Vagina (tissue), 2 donors: ENCODE results near the gene CATSPERE.

Experiments used
- POLR2A ChIP-seq, 2 donors: fragments of 450-650 bp; IDR thresholded peaks; one replicate each; pipeline ENCODE4 v1.6.1; 2017; ENCODE audit warnings: antibody characterized with exemption in 2 of 2, mild to moderate bottlenecking in 2 of 2, moderate library complexity in 2 of 2
- TF ChIP-seq, protein P1 (sequence below), 3 experiments: fragments of 450-650 bp in 2 of 3; fragments of 200-600 bp in 1 of 3; sonication (generic) in 1 of 3; IDR thresholded peaks; one replicate each; pipeline ENCODE4 v1.5.1; 2017 to 2019; ENCODE audit warnings: antibody characterized with exemption in 3 of 3, mild to moderate bottlenecking in 2 of 3, moderate library complexity in 2 of 3

DNA sequence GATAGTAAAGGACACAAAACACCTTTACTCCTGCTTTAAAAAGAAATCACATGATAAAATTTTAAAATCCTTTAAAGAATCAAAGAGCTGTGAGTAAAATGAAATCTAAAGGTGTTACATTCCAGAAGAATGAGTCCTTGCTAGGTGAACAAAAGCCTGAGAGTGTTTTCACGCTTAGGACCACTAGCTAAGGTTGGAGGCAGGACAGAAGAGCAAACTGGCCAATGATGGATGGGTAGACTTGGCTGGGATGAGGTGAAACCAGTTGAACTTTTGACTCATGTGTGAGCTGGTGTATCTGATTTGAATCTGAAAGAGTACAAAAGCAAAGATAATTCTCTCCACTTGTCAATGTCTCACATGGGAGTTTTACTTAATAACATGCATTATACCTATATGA, 35.1 kb downstream of the CATSPERE start:
- TF ChIP-seq, protein P1, sequence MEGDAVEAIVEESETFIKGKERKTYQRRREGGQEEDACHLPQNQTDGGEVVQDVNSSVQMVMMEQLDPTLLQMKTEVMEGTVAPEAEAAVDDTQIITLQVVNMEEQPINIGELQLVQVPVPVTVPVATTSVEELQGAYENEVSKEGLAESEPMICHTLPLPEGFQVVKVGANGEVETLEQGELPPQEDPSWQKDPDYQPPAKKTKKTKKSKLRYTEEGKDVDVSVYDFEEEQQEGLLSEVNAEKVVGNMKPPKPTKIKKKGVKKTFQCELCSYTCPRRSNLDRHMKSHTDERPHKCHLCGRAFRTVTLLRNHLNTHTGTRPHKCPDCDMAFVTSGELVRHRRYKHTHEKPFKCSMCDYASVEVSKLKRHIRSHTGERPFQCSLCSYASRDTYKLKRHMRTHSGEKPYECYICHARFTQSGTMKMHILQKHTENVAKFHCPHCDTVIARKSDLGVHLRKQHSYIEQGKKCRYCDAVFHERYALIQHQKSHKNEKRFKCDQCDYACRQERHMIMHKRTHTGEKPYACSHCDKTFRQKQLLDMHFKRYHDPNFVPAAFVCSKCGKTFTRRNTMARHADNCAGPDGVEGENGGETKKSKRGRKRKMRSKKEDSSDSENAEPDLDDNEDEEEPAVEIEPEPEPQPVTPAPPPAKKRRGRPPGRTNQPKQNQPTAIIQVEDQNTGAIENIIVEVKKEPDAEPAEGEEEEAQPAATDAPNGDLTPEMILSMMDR (IDR thresholded peaks at IDR 0.05) = no peak
- TF ChIP-seq POLR2A (IDR thresholded peaks at IDR 0.05) = no peak
